Measurements from ENCODE around the gene ZNF169. TPM values are rescaled to one million over a fixed set of nuclear protein-coding genes. Genes with fewer than 3 reads are reported as not detected.
A peak's percentile ranks its signal among the peaks of the same experiment; 100 is the strongest.
"Not testable (repeated sequence)": the region's sequence is repeated elsewhere in the genome, so short reads cannot be mapped to it uniquely, and the experiment has no call there.

The ZNF169 gene
- 8.9 and 9.0 TPM in 2 replicates for total RNA-seq

GRCh38 chr9:94259077-94259862, at the start of gene ZNF169:
Gene ZNF169 (plus strand): TSS chr9:94259298. CDS start chr9:94278813, 19,515 bp downstream.
- H3K4me1 Mint-ChIP-seq (ENCODE audit: low read depth) = peaks cover 16% of the 10 kb centered on the region
- H3K4me3 Mint-ChIP-seq (ENCODE audit: low read depth) = peak within 1 kb of the TSS; percentile 100
- no peaks in the 10 kb centered on the region for H3K9me3 Mint-ChIP-seq
- intact Hi-C loops (cut with micrococcal nuclease) = loop anchor here (1.0 kb wide), 1 partner anchor 93 kb away; no protein-coding TSS in a partner anchor
- DNase-seq (ENCODE audit: low spot score) = peak; percentile 83
- peaks cover 22% of the 10 kb centered on the region for H3K36me3 Mint-ChIP-seq (ENCODE audit: low read depth)
- peaks cover 12% of the 10 kb centered on the region for H3K27me3 Mint-ChIP-seq (ENCODE audit: low read depth)
- peak within 1 kb of the TSS; percentile 98 for H3K27ac Mint-ChIP-seq

- Mint-ChIP-seq H3K9me3 (no peaks in the 10 kb centered on the region), H3K27ac (no peak overlapping the region), H3K4me3 (ENCODE audit: low read depth) (no peak overlapping the region), H3K36me3 (ENCODE audit: low read depth) (no peaks in the 10 kb centered on the region), H3K27me3 (ENCODE audit: low read depth) (peaks cover 3% of the 10 kb centered on the region), H3K4me1 (ENCODE audit: low read depth) (peaks cover 4% of the 10 kb centered on the region)
- intact Hi-C loops (cut with micrococcal nuclease) = loop anchor here (5.0 to 10.0 kb wide), 2 partner anchors 199 to 526 kb away; no protein-coding TSS in a partner anchor
- DNase-seq (ENCODE audit: low spot score) = no peak
Observed at GRCh38 chr9:94210616-94211603, 48.2 kb upstream of the ZNF169 start.

GRCh38 chr9:94212091-94212490, 47.0 kb upstream of the ZNF169 start:
- peaks cover 4% of the 10 kb centered on the region for H3K4me1 Mint-ChIP-seq (ENCODE audit: low read depth)
- H3K27ac Mint-ChIP-seq = no peak overlapping the region
- intact Hi-C loops (cut with micrococcal nuclease) = loop anchor here (5.0 to 10.0 kb wide), 2 partner anchors 200 to 527 kb away; no protein-coding TSS in a partner anchor

GRCh38 chr9:94212531-94212930, 46.6 kb upstream of the ZNF169 start:
- DNase-seq (ENCODE audit: low spot score) = no peak
- H3K27me3 Mint-ChIP-seq (ENCODE audit: low read depth) = peaks cover 3% of the 10 kb centered on the region
- H3K9me3 Mint-ChIP-seq = no peaks in the 10 kb centered on the region
- H3K36me3 Mint-ChIP-seq (ENCODE audit: low read depth) = no peaks in the 10 kb centered on the region
- intact Hi-C loops (cut with micrococcal nuclease) = loop anchor here (5.0 to 10.0 kb wide), 2 partner anchors 200 to 528 kb away; no protein-coding TSS in a partner anchor
- H3K4me3 Mint-ChIP-seq (ENCODE audit: low read depth) = no peak overlapping the region
- no peak overlapping the region for H3K27ac Mint-ChIP-seq
- peaks cover 4% of the 10 kb centered on the region for H3K4me1 Mint-ChIP-seq (ENCODE audit: low read depth)

More at GRCh38 chr9:94212091-94212490, 47.0 kb upstream of the ZNF169 start:
- Mint-ChIP-seq H3K36me3 (ENCODE audit: low read depth) (no peaks in the 10 kb centered on the region), H3K4me3 (ENCODE audit: low read depth) (no peak overlapping the region), H3K9me3 (no peaks in the 10 kb centered on the region), H3K27me3 (ENCODE audit: low read depth) (peaks cover 3% of the 10 kb centered on the region)
- no peak for DNase-seq (ENCODE audit: low spot score)

GRCh38 chr9:94213511-94214124, 45.5 kb upstream of the ZNF169 start:
- intact Hi-C loops (cut with micrococcal nuclease) = loop anchor here (1.0 to 10.0 kb wide), 3 partner anchors 148 to 529 kb away; no protein-coding TSS in a partner anchor
- no peaks in the 10 kb centered on the region for H3K9me3 Mint-ChIP-seq
- peaks cover 4% of the 10 kb centered on the region for H3K4me1 Mint-ChIP-seq (ENCODE audit: low read depth)
- no peaks in the 10 kb centered on the region for H3K36me3 Mint-ChIP-seq (ENCODE audit: low read depth)
- no peak overlapping the region for H3K4me3 Mint-ChIP-seq (ENCODE audit: low read depth)
- no peak overlapping the region for H3K27ac Mint-ChIP-seq
- peaks cover 9% of the 10 kb centered on the region for H3K27me3 Mint-ChIP-seq (ENCODE audit: low read depth)
- DNase-seq (ENCODE audit: low spot score) = peak; percentile 66

GRCh38 chr9:94222870-94223269, 36.2 kb upstream of the ZNF169 start:
- Mint-ChIP-seq H3K4me1 (ENCODE audit: low read depth) (no peaks in the 10 kb centered on the region), H3K9me3 (peaks cover 7% of the 10 kb centered on the region), H3K27me3 (ENCODE audit: low read depth) (peaks cover 21% of the 10 kb centered on the region), H3K36me3 (ENCODE audit: low read depth) (no peaks in the 10 kb centered on the region), H3K4me3 (ENCODE audit: low read depth) (no peak overlapping the region), H3K27ac (no peak overlapping the region)
- intact Hi-C loops (cut with micrococcal nuclease) = no loop called here
- DNase-seq (ENCODE audit: low spot score) = no peak

GRCh38 chr9:94225413-94225812, 33.7 kb upstream of the ZNF169 start:
- H3K4me1 Mint-ChIP-seq (ENCODE audit: low read depth); intact Hi-C loops (cut with micrococcal nuclease); H3K9me3 Mint-ChIP-seq; H3K4me3 Mint-ChIP-seq (ENCODE audit: low read depth); H3K36me3 Mint-ChIP-seq (ENCODE audit: low read depth); DNase-seq (ENCODE audit: low spot score); H3K27ac Mint-ChIP-seq: not testable (repeated sequence)
- peaks cover 15% of the 10 kb centered on the region for H3K27me3 Mint-ChIP-seq (ENCODE audit: low read depth)

GRCh38 chr9:94228616-94229015, 30.5 kb upstream of the ZNF169 start:
- Mint-ChIP-seq H3K27me3 (ENCODE audit: low read depth) (peaks cover 14% of the 10 kb centered on the region), H3K36me3 (ENCODE audit: low read depth) (no peaks in the 10 kb centered on the region), H3K9me3 (peaks cover 7% of the 10 kb centered on the region), H3K4me1 (ENCODE audit: low read depth) (no peaks in the 10 kb centered on the region), H3K27ac (no peak overlapping the region), H3K4me3 (ENCODE audit: low read depth) (no peak overlapping the region)
- DNase-seq (ENCODE audit: low spot score) = no peak
- intact Hi-C loops (cut with micrococcal nuclease) = no loop called here

GRCh38 chr9:94232428-94232827, 26.7 kb upstream of the ZNF169 start:
- intact Hi-C loops (cut with micrococcal nuclease) = no loop called here
- Mint-ChIP-seq H3K36me3 (ENCODE audit: low read depth) (no peaks in the 10 kb centered on the region), H3K9me3 (no peaks in the 10 kb centered on the region), H3K4me3 (ENCODE audit: low read depth) (no peak overlapping the region), H3K27me3 (ENCODE audit: low read depth) (peaks cover 7% of the 10 kb centered on the region), H3K27ac (no peak overlapping the region), H3K4me1 (ENCODE audit: low read depth) (no peaks in the 10 kb centered on the region)
- no peak for DNase-seq (ENCODE audit: low spot score)

- H3K4me1 Mint-ChIP-seq (ENCODE audit: low read depth); H3K27me3 Mint-ChIP-seq (ENCODE audit: low read depth); H3K36me3 Mint-ChIP-seq (ENCODE audit: low read depth); H3K4me3 Mint-ChIP-seq (ENCODE audit: low read depth); DNase-seq (ENCODE audit: low spot score); H3K9me3 Mint-ChIP-seq; H3K27ac Mint-ChIP-seq; intact Hi-C loops (cut with micrococcal nuclease): not testable (repeated sequence)
Observed at GRCh38 chr9:94241098-94241497, 18.0 kb upstream of the ZNF169 start.

GRCh38 chr9:94245651-94246050, 13.4 kb upstream of the ZNF169 start:
- Mint-ChIP-seq H3K4me3 (ENCODE audit: low read depth) (no peak overlapping the region), H3K27me3 (ENCODE audit: low read depth) (peaks cover 3% of the 10 kb centered on the region), H3K36me3 (ENCODE audit: low read depth) (no peaks in the 10 kb centered on the region), H3K27ac (no peak overlapping the region), H3K4me1 (ENCODE audit: low read depth) (peaks cover 6% of the 10 kb centered on the region), H3K9me3 (peaks cover 5% of the 10 kb centered on the region)
- no peak for DNase-seq (ENCODE audit: low spot score)
- intact Hi-C loops (cut with micrococcal nuclease) = no loop called here

GRCh38 chr9:94250456-94250855, 8.6 kb upstream of the ZNF169 start:
- Mint-ChIP-seq H3K36me3 (ENCODE audit: low read depth) (no peaks in the 10 kb centered on the region), H3K27me3 (ENCODE audit: low read depth) (peaks cover 9% of the 10 kb centered on the region), H3K9me3 (no peaks in the 10 kb centered on the region), H3K4me1 (ENCODE audit: low read depth) (peaks cover 8% of the 10 kb centered on the region), H3K4me3 (ENCODE audit: low read depth) (no peak overlapping the region), H3K27ac (no peak overlapping the region)
- DNase-seq (ENCODE audit: low spot score) = no peak
- intact Hi-C loops (cut with micrococcal nuclease) = no loop called here
